Endothelial cell (in vitro differentiated cells): ENCODE results near the gene MGA. TPM values are rescaled to one million over a fixed set of nuclear protein-coding genes. Genes with fewer than 3 reads are reported as not detected.
A peak's percentile ranks its signal among the peaks of the same experiment; 100 is the strongest.

Experiments used
- DNase-seq: peaks from one replicate; pipeline ENCODE4 v3.0.0; 2021; ENCODE audit warnings: low spot score
- H3K27ac Mint-ChIP-seq: one replicate; pipeline ENCODE4 v1.8.0; 2021; ENCODE audit warnings: mixed read lengths, inconsistent platforms; ENCODE audit not compliant: unreplicated experiment
- H3K27me3 Mint-ChIP-seq: one replicate; pipeline ENCODE4 v1.8.0; 2021; ENCODE audit warnings: mild to moderate bottlenecking, moderate library complexity, mixed read lengths, inconsistent platforms; ENCODE audit not compliant: unreplicated experiment
- H3K36me3 Mint-ChIP-seq: one replicate; pipeline ENCODE4 v1.8.0; 2021; ENCODE audit warnings: mild to moderate bottlenecking, low read depth, mixed read lengths, inconsistent platforms; ENCODE audit not compliant: unreplicated experiment
- H3K4me1 Mint-ChIP-seq: one replicate; pipeline ENCODE4 v1.8.0; 2021; ENCODE audit warnings: mild to moderate bottlenecking, mixed read lengths, inconsistent platforms; ENCODE audit not compliant: unreplicated experiment
- H3K4me3 Mint-ChIP-seq: one replicate; pipeline ENCODE4 v1.8.0; 2021; ENCODE audit warnings: mild to moderate bottlenecking, mixed read lengths, inconsistent platforms; ENCODE audit not compliant: unreplicated experiment
- H3K9me3 Mint-ChIP-seq: one replicate; pipeline ENCODE4 v1.8.0; 2021; ENCODE audit warnings: mixed read lengths, inconsistent platforms; ENCODE audit not compliant: unreplicated experiment
- total RNA-seq: library from RNA; stranded (reverse); fragmentation: NEBNext Ultra II Directional; extraction: Animal tissue kit (Norgen Biotek cat#: 25700); gene quantifications from one replicate; pipeline ENCODE4 v1.2.1, GENCODE V29; 2021; ENCODE audit not compliant: unreplicated experiment
- TF ChIP-seq, protein P1 (sequence below): fragments of 200-600 bp; sonication (generic); IDR thresholded peaks from one replicate; pipeline ENCODE4 v1.5.0; 2021; ENCODE audit warnings: antibody characterized with exemption; ENCODE audit not compliant: unreplicated experiment

Gene MGA
- total RNA-seq, 1 donor from 2014 or later = 48.0 TPM

DNA sequence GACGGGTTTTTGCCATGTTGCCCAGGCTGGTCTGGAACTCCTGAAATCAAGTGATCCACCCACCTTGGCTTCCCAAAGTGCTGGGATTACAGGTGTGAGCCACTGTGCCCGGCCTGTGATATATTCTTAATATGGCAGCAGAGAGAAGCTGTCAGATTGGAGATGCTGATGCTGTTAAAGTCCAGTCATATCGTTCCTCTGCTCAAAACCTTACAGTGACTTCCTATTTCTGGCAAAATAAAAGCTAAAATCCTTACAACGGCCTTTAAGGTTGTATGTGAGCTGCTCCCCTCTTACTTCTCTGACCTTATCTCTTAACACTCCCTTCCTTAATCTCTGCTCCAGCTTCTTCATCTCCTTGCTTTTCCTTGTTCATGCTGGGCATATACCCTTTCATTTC lies 26.6 kb upstream of the MGA start:
- Mint-ChIP-seq H3K27me3 (peaks cover 3% of the 10 kb centered on the region), H3K27ac (no peak overlapping the region), H3K9me3 (no peaks in the 10 kb centered on the region), H3K4me1 (peaks cover 36% of the 10 kb centered on the region), H3K4me3 (no peak overlapping the region), H3K36me3 (no peaks in the 10 kb centered on the region)
- no peak for DNase-seq
- TF ChIP-seq, protein P1, sequence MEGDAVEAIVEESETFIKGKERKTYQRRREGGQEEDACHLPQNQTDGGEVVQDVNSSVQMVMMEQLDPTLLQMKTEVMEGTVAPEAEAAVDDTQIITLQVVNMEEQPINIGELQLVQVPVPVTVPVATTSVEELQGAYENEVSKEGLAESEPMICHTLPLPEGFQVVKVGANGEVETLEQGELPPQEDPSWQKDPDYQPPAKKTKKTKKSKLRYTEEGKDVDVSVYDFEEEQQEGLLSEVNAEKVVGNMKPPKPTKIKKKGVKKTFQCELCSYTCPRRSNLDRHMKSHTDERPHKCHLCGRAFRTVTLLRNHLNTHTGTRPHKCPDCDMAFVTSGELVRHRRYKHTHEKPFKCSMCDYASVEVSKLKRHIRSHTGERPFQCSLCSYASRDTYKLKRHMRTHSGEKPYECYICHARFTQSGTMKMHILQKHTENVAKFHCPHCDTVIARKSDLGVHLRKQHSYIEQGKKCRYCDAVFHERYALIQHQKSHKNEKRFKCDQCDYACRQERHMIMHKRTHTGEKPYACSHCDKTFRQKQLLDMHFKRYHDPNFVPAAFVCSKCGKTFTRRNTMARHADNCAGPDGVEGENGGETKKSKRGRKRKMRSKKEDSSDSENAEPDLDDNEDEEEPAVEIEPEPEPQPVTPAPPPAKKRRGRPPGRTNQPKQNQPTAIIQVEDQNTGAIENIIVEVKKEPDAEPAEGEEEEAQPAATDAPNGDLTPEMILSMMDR = no peak

DNA sequence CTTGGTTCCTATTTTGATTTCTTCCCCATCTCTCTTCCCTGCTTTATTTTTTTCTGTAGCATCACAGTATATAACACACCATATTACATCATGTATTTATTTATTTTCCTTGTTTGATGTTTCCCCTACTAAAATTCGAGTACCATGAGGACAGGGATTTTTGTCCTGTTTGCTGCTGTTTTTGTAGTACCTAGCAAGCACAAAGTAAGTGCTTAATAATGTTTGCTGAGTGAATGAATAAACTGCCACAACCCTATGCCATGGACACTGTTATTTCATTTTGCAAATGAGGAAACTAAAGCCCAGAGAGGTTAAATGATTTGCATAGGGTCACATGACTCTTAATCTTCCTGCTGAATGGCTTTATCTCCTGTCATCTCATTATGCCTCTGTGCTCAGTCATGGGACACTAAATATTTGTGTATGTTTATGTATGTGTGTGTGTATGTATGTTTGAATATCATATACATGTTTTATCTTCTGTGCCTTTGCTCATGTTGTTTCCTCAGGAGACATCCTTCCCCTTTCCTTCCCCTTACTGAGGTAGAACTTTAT lies 26.1 kb upstream of the MGA start:
- DNase-seq = no peak
- Mint-ChIP-seq H3K9me3 (no peaks in the 10 kb centered on the region), H3K36me3 (peaks cover 3% of the 10 kb centered on the region), H3K27ac (no peak overlapping the region), H3K4me3 (no peak overlapping the region), H3K4me1 (peaks cover 34% of the 10 kb centered on the region), H3K27me3 (peaks cover 3% of the 10 kb centered on the region)
- TF ChIP-seq, protein P1 = no peak

DNA sequence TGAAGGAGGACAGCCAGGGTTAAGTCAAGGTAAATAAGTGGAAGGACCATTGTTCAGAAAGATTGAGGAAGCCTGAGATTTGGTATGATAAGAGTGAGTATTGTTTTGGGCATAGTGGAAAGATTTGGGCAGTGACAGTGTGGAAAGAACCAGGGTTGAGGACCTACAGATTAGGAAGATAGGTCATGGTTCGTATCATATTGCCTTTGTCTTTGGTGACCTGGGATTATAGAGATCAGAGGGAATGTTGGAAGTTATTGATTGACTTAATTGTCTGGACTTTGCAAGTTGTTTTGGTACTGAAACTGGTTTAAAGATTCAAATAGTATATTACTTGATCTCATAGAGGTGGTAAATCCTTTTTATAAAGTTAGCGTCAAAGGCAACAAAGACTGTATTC lies 23.1 kb upstream of the MGA start:
- H3K4me1 Mint-ChIP-seq = peaks cover 17% of the 10 kb centered on the region
- H3K27ac Mint-ChIP-seq = peak overlapping the region; percentile 0
- no peak for DNase-seq
- H3K9me3 Mint-ChIP-seq = no peaks in the 10 kb centered on the region
- H3K36me3 Mint-ChIP-seq = peaks cover 4% of the 10 kb centered on the region
- no peak overlapping the region for H3K4me3 Mint-ChIP-seq
- TF ChIP-seq, protein P1 = no peak
- H3K27me3 Mint-ChIP-seq = peaks cover 3% of the 10 kb centered on the region

DNA sequence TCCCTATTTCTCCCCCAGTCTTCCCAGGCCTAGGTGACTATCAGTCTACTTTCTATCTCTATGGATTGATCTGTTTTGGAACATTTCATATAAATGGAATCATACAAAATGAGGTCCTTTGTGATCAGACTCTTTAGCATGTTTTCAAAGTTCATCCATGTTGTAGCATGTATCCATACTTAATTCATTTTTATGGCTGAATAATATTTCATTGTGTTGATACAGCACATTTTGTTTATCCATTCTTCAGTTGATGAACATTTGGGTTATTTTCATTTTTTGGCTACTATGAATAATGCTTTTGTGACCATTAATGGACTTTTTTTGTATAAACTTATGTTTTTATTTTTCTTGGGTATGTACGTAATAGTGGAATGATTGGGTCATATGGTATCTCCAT lies 19.2 kb upstream of the MGA start:
- no peak for DNase-seq
- H3K36me3 Mint-ChIP-seq = peaks cover 4% of the 10 kb centered on the region
- no peak overlapping the region for H3K27ac Mint-ChIP-seq
- H3K27me3 Mint-ChIP-seq = peaks cover 3% of the 10 kb centered on the region
- H3K4me3 Mint-ChIP-seq = no peak overlapping the region
- TF ChIP-seq, protein P1 = no peak
- peaks cover 9% of the 10 kb centered on the region for H3K4me1 Mint-ChIP-seq
- no peaks in the 10 kb centered on the region for H3K9me3 Mint-ChIP-seq

DNA sequence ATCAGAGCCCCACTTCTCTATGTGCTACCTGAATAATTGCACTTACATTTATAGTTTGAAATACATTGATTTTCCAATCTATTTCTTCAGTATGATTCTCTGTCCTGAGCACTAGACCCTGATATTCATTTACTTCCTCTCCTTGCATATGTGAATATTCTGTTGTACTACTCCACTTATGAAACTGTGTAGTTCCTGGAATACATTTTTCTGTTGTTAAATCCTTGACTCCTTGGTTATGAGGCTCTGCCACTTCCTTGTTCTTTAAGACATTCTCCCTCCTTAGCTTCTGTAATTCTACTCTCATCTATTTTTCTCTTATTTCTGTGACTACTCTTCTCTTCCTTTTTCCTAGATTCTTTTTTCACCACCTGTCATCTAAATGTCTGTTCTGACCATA lies 12.9 kb upstream of the MGA start:
- peaks cover 9% of the 10 kb centered on the region for H3K9me3 Mint-ChIP-seq
- no peak overlapping the region for H3K27ac Mint-ChIP-seq
- TF ChIP-seq, protein P1 = no peak
- H3K4me3 Mint-ChIP-seq = no peak overlapping the region
- no peaks in the 10 kb centered on the region for H3K4me1 Mint-ChIP-seq
- H3K27me3 Mint-ChIP-seq = peaks cover under 1% of the 10 kb centered on the region
- DNase-seq = no peak
- peaks cover 12% of the 10 kb centered on the region for H3K36me3 Mint-ChIP-seq
